ENCODE measurements around the gene TRPM7.

TRPM7 gene

GRCh38 chr15:50563756-50564155 is 122.8 kb downstream of the TRPM7 start:
- DNase-seq: no peak

DNA sequence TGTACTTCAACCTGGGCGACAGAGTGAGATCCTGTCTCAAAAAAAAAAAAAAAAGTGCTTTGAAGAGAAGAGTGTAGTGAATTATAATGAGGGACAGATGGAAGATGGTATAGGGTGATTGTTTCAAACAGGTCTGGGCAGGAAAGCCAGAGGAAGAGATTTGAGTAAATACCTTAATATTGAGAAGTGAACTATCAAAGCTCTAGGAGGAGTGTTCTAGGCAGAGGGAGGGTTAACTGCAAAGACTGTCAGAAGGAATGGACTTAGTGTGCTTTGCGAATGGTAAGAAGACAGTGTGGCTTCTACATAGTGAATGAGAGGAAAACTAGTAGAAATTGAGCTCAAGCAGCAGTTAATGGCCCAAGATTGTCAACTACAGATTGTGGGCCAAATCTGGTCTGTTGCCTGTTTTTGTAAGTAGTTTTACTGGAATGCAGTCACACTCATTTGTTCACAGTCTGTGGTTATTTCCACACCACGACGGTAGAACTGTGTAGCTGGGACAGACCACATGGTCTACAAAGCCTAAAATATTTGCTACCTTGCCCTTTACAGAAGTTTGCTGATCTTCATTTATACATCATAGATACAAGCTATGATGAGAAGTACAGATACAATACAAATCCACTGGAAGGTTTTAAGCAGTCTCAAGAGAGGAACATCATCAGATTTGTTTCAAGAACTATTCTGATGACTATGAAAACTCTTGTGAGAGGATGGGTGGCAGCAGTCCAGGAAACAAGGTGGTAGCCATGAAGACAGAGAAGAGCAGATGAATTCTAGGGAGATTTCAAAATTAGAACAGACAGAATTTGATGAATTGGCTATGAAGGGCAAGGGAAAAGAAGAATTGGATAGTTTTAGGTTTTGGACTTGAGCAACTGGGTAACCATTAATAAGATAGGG is 123.6 kb downstream of the TRPM7 start:
- DNase-seq: no peak

GRCh38 chr15:50558012-50558411 is 128.6 kb downstream of the TRPM7 start:
- no peak for DNase-seq

GRCh38 chr15:50556642-50557371 is 129.8 kb downstream of the TRPM7 start:
- no peak for DNase-seq

DNA sequence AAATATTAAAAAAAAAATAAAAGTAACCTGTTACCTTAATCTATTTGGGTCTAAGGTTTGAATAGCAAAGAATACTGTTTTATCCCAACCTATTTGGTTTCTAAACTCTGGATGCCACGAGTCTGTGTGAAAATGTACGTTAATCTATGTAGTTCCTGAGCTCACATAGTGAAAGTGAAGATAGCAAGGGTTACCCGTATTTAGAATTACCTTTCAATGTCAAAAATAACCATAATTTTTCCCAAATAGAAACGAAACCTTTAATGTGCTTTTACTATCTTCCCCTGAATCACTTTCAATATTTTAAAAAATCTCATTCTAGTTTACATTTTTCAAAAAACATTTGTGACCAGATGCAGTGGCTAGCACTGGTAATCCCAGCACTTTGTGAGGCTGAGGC is 134.4 kb downstream of the TRPM7 start:
- DNase-seq: no peak

DNA sequence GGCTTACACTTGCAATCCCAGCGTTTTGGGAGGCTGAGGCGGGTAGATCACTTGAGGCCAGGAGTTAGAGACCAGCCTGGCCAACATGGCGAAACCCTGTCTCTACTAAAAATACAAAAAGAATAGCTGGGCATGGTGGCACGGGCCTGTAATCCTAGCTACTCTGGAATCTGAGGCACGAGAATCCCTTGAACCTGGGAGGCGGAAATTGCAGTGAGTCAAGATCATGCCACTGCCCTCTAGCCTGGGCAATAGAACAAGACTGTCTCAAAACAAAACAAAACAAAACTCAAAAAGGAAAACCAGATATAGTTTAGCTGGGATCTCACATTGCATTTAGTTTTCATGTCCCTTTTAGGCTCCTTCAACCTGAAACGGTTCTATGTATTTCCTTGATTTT is 137.3 kb downstream of the TRPM7 start:
- DNase-seq: no peak

GRCh38 chr15:50546566-50546965 is 140.0 kb downstream of the TRPM7 start, which contains the start of gene USP50:
Gene USP50 (minus strand): TSS chr15:50546666. CDS start chr15:50546525, 141 bp downstream.
- no peak for DNase-seq

DNA sequence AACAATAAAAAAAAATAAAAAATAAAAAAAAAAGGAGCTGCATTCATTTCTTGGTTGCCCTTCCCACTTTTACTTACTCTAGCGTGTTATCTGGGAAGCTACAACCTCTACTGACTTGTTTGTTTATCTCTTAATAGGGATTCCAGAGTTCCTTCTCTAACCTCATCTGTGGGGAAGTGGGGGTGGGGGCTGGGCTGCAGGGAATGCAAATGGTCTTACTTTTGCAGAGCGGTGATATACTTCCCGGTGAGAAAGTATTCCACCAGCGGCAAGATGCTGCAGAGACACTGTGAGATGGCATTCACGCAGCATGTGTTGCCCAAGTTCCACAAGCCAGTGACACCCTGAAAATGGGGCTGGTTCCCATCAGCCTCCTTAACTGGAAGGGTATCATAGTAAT is 142.2 kb downstream of the TRPM7 start:
- DNase-seq: no peak

GRCh38 chr15:50543556-50543955 is 143.0 kb downstream of the TRPM7 start:
- no peak for DNase-seq

- no peak for DNase-seq
Observed at GRCh38 chr15:50542887-50543210, 143.7 kb downstream of the TRPM7 start.

DNA sequence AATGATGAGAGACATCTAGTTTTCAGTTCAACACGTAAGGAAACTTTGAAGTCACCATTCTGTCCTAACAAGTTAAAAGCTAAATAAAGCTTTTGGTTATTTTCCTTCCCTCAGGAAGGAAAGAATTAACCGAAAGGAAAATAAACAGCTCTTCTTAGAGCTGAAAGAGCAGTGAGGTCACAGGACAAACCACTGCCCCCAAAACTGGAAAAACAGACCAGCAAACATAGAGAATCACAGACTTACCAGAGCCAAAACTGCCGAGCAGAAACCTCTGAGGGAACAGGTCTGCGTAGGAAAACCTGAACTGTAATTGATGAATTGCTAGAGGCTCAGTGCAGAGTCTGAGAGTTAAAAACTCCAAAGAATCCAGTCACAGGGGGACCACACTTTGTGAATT is 154.8 kb downstream of the TRPM7 start:
- DNase-seq: no peak

GRCh38 chr15:50531163-50531562 is 155.4 kb downstream of the TRPM7 start:
- DNase-seq: no peak

- DNase-seq: no peak
Observed at GRCh38 chr15:50523851-50524251, 162.7 kb downstream of the TRPM7 start.

GRCh38 chr15:50519740-50520425 is 166.7 kb downstream of the TRPM7 start:
- peak; percentile 7 for DNase-seq

DNA sequence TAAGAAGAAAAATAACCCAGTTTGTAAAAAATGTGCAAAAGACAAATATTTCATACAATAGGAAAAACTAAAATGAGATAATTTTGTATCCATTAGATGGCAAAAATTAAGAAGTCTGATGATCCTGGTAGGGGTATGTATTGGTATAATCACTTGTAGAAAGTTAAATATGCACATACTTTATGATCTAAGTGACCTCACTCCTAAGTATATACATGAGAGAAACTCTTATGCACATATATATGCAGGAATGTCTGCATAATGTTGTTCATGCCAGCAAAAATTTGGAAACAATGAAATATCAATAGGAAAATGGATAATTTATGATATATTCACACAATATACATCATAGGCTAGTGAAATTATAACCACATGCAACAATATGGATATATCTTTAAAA is 173.6 kb downstream of the TRPM7 start:
- no peak for DNase-seq

All from NCI-H1048 (cell line).